Neural progenitor cell (in vitro differentiated cells): Measurements from ENCODE around the gene GPR158. TPM values are rescaled to one million over a fixed set of nuclear protein-coding genes. Genes with fewer than 3 reads are reported as not detected.

Experiments used
- DNase-seq: peaks from one replicate; pipeline ENCODE4 v3.0.0-alpha.2; 2016; ENCODE audit warnings: low spot score
- H2AFZ ChIP-seq: fragments of 200-600 bp; sonication (generic); replicated peaks from 2 replicates; pipeline ENCODE4 v1.6.1; 2016; ENCODE audit warnings: antibody characterized with exemption
- H3F3A ChIP-seq: fragments of 200-600 bp; sonication (generic); 2 replicates; pipeline ENCODE4 v1.6.1; 2016; ENCODE audit warnings: antibody characterized with exemption, low read depth
- H3K27ac ChIP-seq: fragments of 200-600 bp; sonication (generic); 2 replicates; pipeline ENCODE4 v1.5.1; 2016; ENCODE audit warnings: mild to moderate bottlenecking
- H3K27me3 ChIP-seq: fragments of 200-600 bp; sonication (generic); 2 replicates; pipeline ENCODE4 v1.6.1; 2016; ENCODE audit warnings: mild to moderate bottlenecking, moderate library complexity
- H3K36me3 ChIP-seq: fragments of 200-600 bp; sonication (generic); 2 replicates; pipeline ENCODE4 v1.5.1; 2016
- H3K4me1 ChIP-seq: fragments of 200-600 bp; sonication (generic); 2 replicates; pipeline ENCODE4 v1.6.1; 2016; ENCODE audit warnings: mixed run types
- H3K4me2 ChIP-seq: fragments of 200-600 bp; sonication (generic); 2 replicates; pipeline ENCODE4 v1.6.1; 2016
- H3K4me3 ChIP-seq: fragments of 200-600 bp; sonication (generic); 2 replicates; pipeline ENCODE4 v1.5.1; 2016
- H3K79me2 ChIP-seq: fragments of 200-600 bp; sonication (generic); 2 replicates; pipeline ENCODE4 v1.6.1; 2016; ENCODE audit warnings: low read depth
- H3K9ac ChIP-seq: fragments of 200-600 bp; sonication (generic); 2 replicates; pipeline ENCODE4 v1.6.1; 2016
- H3K9me3 ChIP-seq: fragments of 200-600 bp; sonication (generic); 2 replicates; pipeline ENCODE4 v1.5.1; 2016; ENCODE audit warnings: low read depth
- H4K20me1 ChIP-seq: fragments of 200-600 bp; sonication (generic); 2 replicates; pipeline ENCODE4 v1.6.1; 2016; ENCODE audit warnings: low read depth
- H3K27ac Mint-ChIP-seq: 3 replicates; pipeline ENCODE4 v1.8.0; 2021; ENCODE audit warnings: mixed read lengths
- H3K27me3 Mint-ChIP-seq: 2 replicates; pipeline ENCODE4 v1.8.0; 2022; ENCODE audit warnings: low read depth, mild to moderate bottlenecking, inconsistent platforms, moderate library complexity, mixed read lengths; ENCODE audit not compliant: insufficient read depth
- H3K36me3 Mint-ChIP-seq: 3 replicates; pipeline ENCODE4 v1.8.0; 2021; ENCODE audit warnings: mixed read lengths
- H3K4me1 Mint-ChIP-seq: 3 replicates; pipeline ENCODE4 v1.8.0; 2021; ENCODE audit warnings: mixed read lengths
- H3K4me3 Mint-ChIP-seq: 3 replicates; pipeline ENCODE4 v1.8.0; 2021; ENCODE audit warnings: mild to moderate bottlenecking, moderate library complexity, mixed read lengths
- H3K9me3 Mint-ChIP-seq: 3 replicates; pipeline ENCODE4 v1.8.0; 2020; ENCODE audit warnings: mixed read lengths
- CTCF ChIP-seq: fragments of 200-600 bp; sonication (generic); IDR thresholded peaks from 2 replicates; pipeline ENCODE4 v1.5.1; 2017; ENCODE audit warnings: antibody characterized with exemption, mild to moderate bottlenecking
- EZH2 ChIP-seq: fragments of 200-600 bp; sonication (generic); IDR thresholded peaks from 2 replicates; pipeline ENCODE4 v1.6.1; 2017; ENCODE audit warnings: antibody characterized with exemption, mild to moderate bottlenecking, moderate library complexity
- EZH2phosphoT487 ChIP-seq: fragments of 200-600 bp; sonication (generic); IDR thresholded peaks from 2 replicates; pipeline ENCODE4 v1.6.1; 2017; ENCODE audit warnings: antibody characterized with exemption
- total RNA-seq: library from RNA; depleted of rRNA; stranded (reverse); fragments of >200 nt; gene quantifications from 2 replicates; pipeline ENCODE4 v1.2.3, GENCODE V29; 2015; ENCODE audit warnings: low replicate concordance

GPR158 gene
- total RNA-seq, 1 donor from 2014 or later: 0.39 TPM

GRCh38 chr10:25492680-25493079, 317.9 kb downstream of the GPR158 start:
- H3K4me1 ChIP-seq: peaks cover 25% of the 10 kb centered on the region
- H3K4me3 ChIP-seq: no peak overlapping the region
- no peaks in the 10 kb centered on the region for H3K79me2 ChIP-seq
- H3K36me3 ChIP-seq: no peaks in the 10 kb centered on the region
- no peak for DNase-seq
- H4K20me1 ChIP-seq: no peaks in the 10 kb centered on the region
- peak overlapping the region; percentile 10 for H3K27ac ChIP-seq
- H3K9me3 ChIP-seq: no peaks in the 10 kb centered on the region
- H2AFZ ChIP-seq: no peak overlapping the region
- TF ChIP-seq EZH2phosphoT487 (no peak), EZH2 (no peak), CTCF (no peak)
- Mint-ChIP-seq H3K4me1 (peaks cover 46% of the 10 kb centered on the region), H3K9me3 (no peaks in the 10 kb centered on the region), H3K27me3 (no peaks in the 10 kb centered on the region), H3K27ac (peak overlapping the region; percentile 96), H3K36me3 (no peaks in the 10 kb centered on the region), H3K4me3 (peak overlapping the region; percentile 60)
- peak overlapping the region; percentile 37 for H3K4me2 ChIP-seq
- no peak overlapping the region for H3K9ac ChIP-seq
- H3F3A ChIP-seq: peaks cover 19% of the 10 kb centered on the region
- H3K27me3 ChIP-seq: no peaks in the 10 kb centered on the region

GRCh38 chr10:25493122-25493893, 318.5 kb downstream of the GPR158 start:
- peak overlapping the region; percentile 10 for H3K27ac ChIP-seq
- H3K79me2 ChIP-seq: no peaks in the 10 kb centered on the region
- peaks cover 44% of the 10 kb centered on the region for H3K4me1 Mint-ChIP-seq
- no peaks in the 10 kb centered on the region for H3K27me3 Mint-ChIP-seq
- H3K4me2 ChIP-seq: peak overlapping the region; percentile 37
- H4K20me1 ChIP-seq: no peaks in the 10 kb centered on the region
- H3K4me1 ChIP-seq: peaks cover 25% of the 10 kb centered on the region
- no peaks in the 10 kb centered on the region for H3K9me3 Mint-ChIP-seq
- H3K36me3 ChIP-seq: no peaks in the 10 kb centered on the region
- no peaks in the 10 kb centered on the region for H3K9me3 ChIP-seq
- peak; percentile 85 for DNase-seq
- H3F3A ChIP-seq: peaks cover 19% of the 10 kb centered on the region
- peak overlapping the region; percentile 92 for H3K27ac Mint-ChIP-seq
- H3K4me3 ChIP-seq: no peak overlapping the region
- no peaks in the 10 kb centered on the region for H3K27me3 ChIP-seq
- no peak overlapping the region for H2AFZ ChIP-seq
- H3K4me3 Mint-ChIP-seq: peak overlapping the region; percentile 60
- no peak overlapping the region for H3K9ac ChIP-seq
- H3K36me3 Mint-ChIP-seq: no peaks in the 10 kb centered on the region
- no peak for TF ChIP-seq CTCF
- TF ChIP-seq EZH2: no peak
- TF ChIP-seq EZH2phosphoT487: no peak

DNA sequence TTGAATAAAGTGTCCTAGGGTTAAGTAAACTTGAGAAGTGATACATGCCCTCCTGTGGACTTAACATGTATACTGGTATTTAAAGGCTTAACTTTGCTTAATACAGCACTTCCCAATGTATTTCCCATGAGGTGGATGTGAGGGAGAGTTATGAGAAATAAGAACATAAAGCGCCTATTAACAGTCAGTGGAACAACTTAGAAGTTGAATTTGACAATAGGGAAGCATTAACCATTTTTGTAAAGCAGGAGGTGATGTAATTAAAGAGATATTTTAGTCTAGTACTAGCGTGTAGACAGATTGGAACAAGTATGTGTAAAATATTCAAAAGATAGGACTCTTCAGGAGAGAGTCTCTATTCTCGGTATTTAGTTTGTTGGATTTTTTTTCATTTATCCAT, 322.4 kb downstream of the GPR158 start:
- H2AFZ ChIP-seq: no peak overlapping the region
- Mint-ChIP-seq H3K4me1 (peaks cover 41% of the 10 kb centered on the region), H3K4me3 (no peak overlapping the region), H3K27ac (no peak overlapping the region), H3K9me3 (no peaks in the 10 kb centered on the region), H3K27me3 (no peaks in the 10 kb centered on the region), H3K36me3 (no peaks in the 10 kb centered on the region)
- peaks cover 12% of the 10 kb centered on the region for H3F3A ChIP-seq
- H3K79me2 ChIP-seq: no peaks in the 10 kb centered on the region
- no peaks in the 10 kb centered on the region for H3K27me3 ChIP-seq
- H3K9ac ChIP-seq: no peak overlapping the region
- no peaks in the 10 kb centered on the region for H3K9me3 ChIP-seq
- TF ChIP-seq CTCF: no peak
- TF ChIP-seq EZH2phosphoT487: no peak
- no peak for TF ChIP-seq EZH2
- no peak overlapping the region for H3K4me3 ChIP-seq
- H4K20me1 ChIP-seq: no peaks in the 10 kb centered on the region
- DNase-seq: no peak
- no peak overlapping the region for H3K27ac ChIP-seq
- H3K4me2 ChIP-seq: no peak overlapping the region
- H3K4me1 ChIP-seq: peaks cover 38% of the 10 kb centered on the region
- H3K36me3 ChIP-seq: no peaks in the 10 kb centered on the region
